Renal cortical epithelial cell (primary cell): ENCODE measurements around the gene TOMM20. TPM values are rescaled to one million over a fixed set of nuclear protein-coding genes. Genes with fewer than 3 reads are reported as not detected.

ENCODE experiments used
- DNase-seq: peaks from one replicate; pipeline ENCODE4 v3.0.0-alpha.2; 2011; ENCODE audit warnings: low read depth
- total RNA-seq: library from RNA; depleted of rRNA; stranded (reverse); fragments of >200 nt; gene quantifications from 2 replicates; pipeline ENCODE4 v1.2.3, GENCODE V29; 2014

The TOMM20 gene
- total RNA-seq, 1 donor from 2014 or later: 98.9 TPM

DNA sequence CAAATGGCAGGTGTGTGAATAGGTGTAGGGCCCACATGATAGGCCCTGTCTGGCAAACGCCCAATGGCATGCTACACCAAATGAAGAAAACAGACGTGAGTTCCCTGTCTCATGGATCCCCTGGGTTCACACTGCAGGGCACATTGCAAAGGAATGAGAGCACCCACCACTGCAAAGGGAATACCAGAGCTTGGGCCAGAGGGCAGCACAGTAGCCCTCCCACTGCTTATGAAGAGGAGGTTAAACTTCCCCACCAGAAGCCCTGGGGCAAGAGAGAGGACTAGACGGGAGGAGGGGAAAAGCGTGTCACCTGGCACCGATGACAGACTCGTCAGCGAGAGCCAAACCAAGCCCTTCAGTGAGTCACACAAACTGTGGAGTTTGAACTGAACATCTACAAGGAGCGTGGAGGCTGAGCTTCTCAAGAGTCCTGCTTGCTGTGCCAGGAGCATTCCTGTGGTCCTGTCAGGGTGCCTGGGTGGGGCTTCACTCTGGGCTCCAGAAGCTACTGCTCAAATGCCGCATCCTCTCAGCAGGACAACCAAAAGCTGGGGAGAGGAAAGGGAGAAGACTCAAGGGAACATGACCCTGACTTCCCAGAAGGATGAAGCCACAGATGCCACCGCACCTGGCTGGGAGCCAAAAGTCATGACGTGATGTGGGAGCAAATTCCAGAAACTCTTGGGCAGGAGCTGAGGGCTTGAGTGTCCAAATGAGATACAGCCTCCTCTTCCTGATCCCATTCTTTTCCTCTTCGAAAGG is 61.1 kb downstream of the TOMM20 start:
- DNase-seq: peak; percentile 100

DNA sequence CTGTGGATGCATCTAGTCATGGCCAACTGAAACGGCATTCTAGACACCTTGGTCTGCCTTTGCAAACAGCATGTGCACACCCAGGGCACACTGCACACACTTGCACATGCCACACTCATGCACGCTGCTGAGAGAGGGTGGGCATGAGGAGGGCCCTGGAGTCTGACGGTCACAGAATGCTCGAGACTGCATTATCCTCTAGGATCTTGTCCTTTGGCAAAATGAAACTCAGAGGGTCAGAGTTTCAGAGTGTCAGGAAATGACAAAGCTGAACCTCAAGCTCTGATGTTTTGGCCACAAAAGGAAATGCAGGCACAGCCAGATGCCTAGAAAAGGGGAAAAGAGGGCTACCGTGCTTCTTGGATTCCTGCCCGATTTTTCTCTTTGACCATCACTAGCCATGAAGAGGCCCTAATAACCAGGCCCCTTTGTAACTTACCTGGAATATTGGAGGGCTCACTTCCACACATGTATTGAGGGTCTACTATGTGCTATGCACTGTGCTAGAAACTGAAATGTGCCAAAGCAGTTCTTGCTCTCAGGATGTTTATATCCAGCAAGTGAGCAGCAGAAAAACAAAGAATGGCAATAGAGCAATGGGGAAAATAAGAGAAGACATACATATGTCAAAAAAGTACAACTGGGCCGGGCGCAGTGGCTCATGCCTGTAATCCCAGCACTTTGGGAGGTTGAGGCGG is 65.4 kb downstream of the TOMM20 start:
- no peak for DNase-seq

DNA sequence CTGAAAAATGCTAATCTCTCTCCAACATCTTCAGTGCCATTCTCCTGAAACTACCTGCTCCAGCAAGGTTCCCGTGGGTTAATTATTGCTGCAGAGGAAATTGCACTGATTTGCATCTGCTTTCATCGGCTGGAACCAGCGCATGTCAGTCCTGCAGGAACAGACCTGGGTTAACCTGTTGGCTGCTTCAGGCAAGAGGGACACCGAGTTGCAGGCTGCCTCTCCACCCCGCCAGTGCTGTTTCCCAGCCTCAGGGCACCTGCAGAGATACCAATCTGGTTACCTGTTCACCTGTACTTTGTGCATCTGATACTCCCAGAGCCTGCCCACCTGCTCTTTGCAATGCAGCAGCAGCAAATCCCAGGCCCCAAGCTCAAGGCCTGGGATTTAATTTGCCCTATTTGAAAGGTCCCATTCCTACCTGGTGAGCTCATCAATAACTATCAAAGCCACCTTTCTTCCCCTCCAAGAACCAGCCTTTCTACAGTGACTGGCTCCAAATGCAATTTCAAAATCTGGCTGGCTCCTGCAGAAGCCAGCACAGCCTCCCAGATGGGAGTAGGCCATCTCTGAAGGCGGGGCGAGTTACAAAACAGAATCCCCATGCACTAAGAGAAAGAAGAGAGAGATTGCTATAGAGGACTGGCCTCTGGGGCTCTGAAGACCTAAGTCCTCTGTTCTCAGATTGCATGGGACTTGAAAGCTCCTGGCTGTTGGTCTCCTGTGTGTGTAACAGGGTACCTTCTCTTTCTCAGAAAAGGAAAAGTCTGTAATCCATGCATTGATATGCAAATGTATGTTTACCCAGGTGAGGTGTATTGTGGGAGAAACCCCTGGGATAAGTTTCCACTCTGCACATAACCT is 67.8 kb downstream of the TOMM20 start:
- peak; percentile 69 for DNase-seq

Other genes starting within 250 kb of the TOMM20 start
- 46.0 and 62.0 TPM in 2 replicates for gene RBM34, start 32.4 kb upstream of the TOMM20 start, total RNA-seq
- gene ARID4B, start 199.3 kb upstream of the TOMM20 start, total RNA-seq: 17.9 and 59.3 TPM in 2 replicates
- 34.2 and 48.0 TPM in 2 replicates for gene GGPS1, start 199.7 kb upstream of the TOMM20 start, total RNA-seq
- 28.7 and 30.4 TPM in 2 replicates for gene TBCE, start 238.6 kb upstream of the TOMM20 start, total RNA-seq